ENCODE measurements around the gene STARD10. TPM values are rescaled to one million over a fixed set of nuclear protein-coding genes. Genes with fewer than 3 reads are reported as not detected.
A peak's percentile ranks its signal among the peaks of the same experiment; 100 is the strongest.

Gene STARD10
- polyA plus RNA-seq, 1 donor from 2014 or later: 33.4 TPM

GRCh38 chr11:72774499-72774898 lies 19.3 kb downstream of the STARD10 start:
- Mint-ChIP-seq H3K27ac (peak overlapping the region in 1 of 3 donors; percentile 87), H3K4me1 (peaks cover 4 to 14% (median 9%) of the 10 kb centered on the region in 3 donors), H3K4me3 (no peak overlapping the region), H3K36me3 (peaks cover 4% of the 10 kb centered on the region), H3K9me3 (no peaks in the 10 kb centered on the region), H3K27me3 (no peaks in the 10 kb centered on the region)

DNA sequence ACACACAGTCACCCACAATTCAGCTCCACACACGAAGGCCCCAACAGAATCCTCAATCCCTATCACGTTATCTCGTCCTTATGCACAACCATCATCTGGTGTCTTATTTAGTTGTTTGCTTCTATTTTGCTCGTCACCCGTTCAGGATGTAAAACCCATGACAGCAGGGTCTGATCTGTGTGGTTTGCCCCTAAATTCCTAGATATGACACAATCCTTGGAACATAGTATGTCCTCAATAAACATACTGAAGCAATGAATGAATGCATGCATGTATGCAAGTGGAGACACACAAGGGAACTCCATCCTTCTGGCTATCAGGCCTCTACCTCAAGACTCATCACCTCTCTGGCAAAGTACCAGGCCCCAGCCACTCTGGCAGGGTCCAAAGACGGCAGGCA lies 20.2 kb downstream of the STARD10 start:
- Mint-ChIP-seq H3K4me3 (no peak overlapping the region), H3K27ac (peak overlapping the region in 2 of 3 donors; percentile 40 to 78), H3K9me3 (no peaks in the 10 kb centered on the region), H3K27me3 (no peaks in the 10 kb centered on the region), H3K4me1 (peaks cover 4 to 10% (median 6%) of the 10 kb centered on the region in 3 donors), H3K36me3 (peaks cover 4% of the 10 kb centered on the region)

DNA sequence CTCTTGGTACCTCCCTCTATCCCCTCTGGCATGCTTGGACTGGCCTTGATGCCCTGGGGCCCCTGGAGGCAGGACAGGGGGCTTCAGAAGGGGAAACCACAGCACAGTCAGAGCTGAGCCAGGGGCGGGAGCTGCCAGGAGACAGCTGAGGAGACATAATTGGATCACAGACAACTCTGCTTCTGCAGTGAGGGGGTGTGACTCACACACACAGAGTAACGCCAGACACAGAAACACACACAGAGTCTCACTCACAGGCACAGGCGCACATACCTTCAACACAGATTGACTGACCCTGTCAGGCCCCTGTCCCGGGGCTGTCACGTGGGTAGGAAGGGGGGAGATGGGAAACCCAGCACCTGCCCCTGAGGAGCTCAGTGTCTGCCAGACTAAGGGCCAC lies 20.6 kb downstream of the STARD10 start:
- Mint-ChIP-seq H3K27ac (peak overlapping the region in 1 of 3 donors; percentile 40), H3K9me3 (no peaks in the 10 kb centered on the region), H3K27me3 (no peaks in the 10 kb centered on the region), H3K4me1 (peaks cover 4 to 10% (median 6%) of the 10 kb centered on the region in 3 donors), H3K4me3 (no peak overlapping the region), H3K36me3 (peaks cover 4% of the 10 kb centered on the region)

DNA sequence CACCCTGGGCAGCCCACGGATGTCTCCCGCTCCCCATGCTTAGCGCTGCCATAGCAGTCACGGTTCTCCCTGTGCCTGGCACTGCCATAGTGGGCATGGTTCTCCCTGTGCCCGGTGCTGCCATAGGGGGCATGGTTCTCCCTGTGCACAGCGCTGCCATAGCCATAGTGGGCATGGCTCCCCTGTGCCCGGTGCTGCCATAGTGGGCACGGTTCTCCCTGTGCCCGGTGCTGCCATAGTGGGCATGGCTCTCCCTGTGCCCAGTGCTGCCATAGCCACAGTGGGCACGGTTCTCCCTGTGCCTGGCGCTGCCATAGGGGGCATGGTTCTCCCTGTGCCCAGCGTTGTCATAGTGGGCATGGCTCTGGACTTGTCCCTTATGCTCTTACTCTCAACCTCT lies 21.8 kb downstream of the STARD10 start:
- Mint-ChIP-seq H3K27me3 (no peaks in the 10 kb centered on the region), H3K4me1 (peaks cover 5 to 6% (median 6%) of the 10 kb centered on the region in 3 donors), H3K9me3 (no peaks in the 10 kb centered on the region), H3K36me3 (peaks cover 4% of the 10 kb centered on the region), H3K4me3 (no peak overlapping the region), H3K27ac (no peak overlapping the region)

- Mint-ChIP-seq H3K4me1 (peaks cover 4 to 10% (median 7%) of the 10 kb centered on the region in 3 donors), H3K36me3 (peaks cover 4% of the 10 kb centered on the region), H3K4me3 (no peak overlapping the region), H3K27ac (no peak overlapping the region), H3K27me3 (no peaks in the 10 kb centered on the region), H3K9me3 (no peaks in the 10 kb centered on the region)
These were observed 22.3 kb downstream of the STARD10 start for GRCh38 chr11:72771507-72771906.

DNA sequence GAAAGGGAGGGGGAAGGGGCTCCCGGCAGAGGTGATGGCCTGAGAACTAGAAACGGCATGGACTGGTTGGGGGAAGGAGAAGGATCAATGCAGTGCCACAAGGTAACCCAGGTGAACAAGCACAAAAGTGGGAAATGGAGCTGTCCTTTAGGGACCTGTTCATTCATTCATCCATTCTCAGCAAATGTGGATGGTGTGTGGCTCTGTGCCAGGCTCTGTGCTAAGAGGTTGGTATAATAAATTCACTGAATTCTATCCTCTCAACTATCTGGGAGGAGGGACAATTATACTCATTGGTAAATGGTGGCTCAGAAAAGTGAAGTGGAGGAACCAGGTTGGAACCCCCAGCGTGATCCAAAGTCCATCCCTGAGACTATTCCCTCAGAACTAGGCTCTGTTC lies 23.0 kb downstream of the STARD10 start:
- Mint-ChIP-seq H3K36me3 (peaks cover 4% of the 10 kb centered on the region), H3K4me1 (peaks cover 1 to 10% (median 7%) of the 10 kb centered on the region in 3 donors), H3K27ac (no peak overlapping the region), H3K4me3 (no peak overlapping the region), H3K9me3 (no peaks in the 10 kb centered on the region), H3K27me3 (no peaks in the 10 kb centered on the region)

DNA sequence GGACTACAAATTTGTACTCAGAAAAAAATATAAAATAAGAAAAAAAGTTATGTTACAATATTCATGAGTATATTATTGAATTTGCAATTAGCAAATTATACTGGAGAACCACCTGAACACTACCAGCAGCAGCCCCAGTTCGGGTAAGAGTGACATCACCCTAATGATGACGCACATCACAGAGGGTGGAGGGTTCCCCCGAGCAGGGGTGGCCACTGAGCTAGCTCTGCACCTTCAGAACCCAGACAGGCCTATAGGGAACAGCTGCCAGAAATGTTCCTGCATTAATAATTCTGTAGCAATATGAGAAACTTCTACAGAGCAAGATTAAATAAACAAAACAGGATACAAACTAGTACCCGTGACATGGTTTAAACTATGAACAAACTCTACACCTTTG lies 24.2 kb downstream of the STARD10 start:
- Mint-ChIP-seq H3K9me3 (no peaks in the 10 kb centered on the region), H3K4me3 (no peak overlapping the region), H3K36me3 (peaks cover 2% of the 10 kb centered on the region), H3K4me1 (peaks cover 1 to 10% (median 7%) of the 10 kb centered on the region in 3 donors), H3K27me3 (no peaks in the 10 kb centered on the region), H3K27ac (no peak overlapping the region)

- Mint-ChIP-seq H3K27me3 (no peaks in the 10 kb centered on the region), H3K9me3 (no peaks in the 10 kb centered on the region), H3K27ac (no peak overlapping the region), H3K4me1 (peaks cover 5 to 9% (median 7%) of the 10 kb centered on the region in 3 donors), H3K4me3 (no peak overlapping the region), H3K36me3 (peaks cover 2% of the 10 kb centered on the region)
These were observed 25.3 kb downstream of the STARD10 start for GRCh38 chr11:72768581-72768980.

GRCh38 chr11:72767203-72768062 lies 26.4 kb downstream of the STARD10 start:
- Mint-ChIP-seq H3K4me1 (peaks cover 16 to 21% (median 18%) of the 10 kb centered on the region in 3 donors), H3K27me3 (peaks cover 2% of the 10 kb centered on the region), H3K36me3 (peaks cover 2% of the 10 kb centered on the region), H3K27ac (peak overlapping the region in 2 of 3 donors; percentile 59 to 86), H3K4me3 (no peak overlapping the region), H3K9me3 (no peaks in the 10 kb centered on the region)

DNA sequence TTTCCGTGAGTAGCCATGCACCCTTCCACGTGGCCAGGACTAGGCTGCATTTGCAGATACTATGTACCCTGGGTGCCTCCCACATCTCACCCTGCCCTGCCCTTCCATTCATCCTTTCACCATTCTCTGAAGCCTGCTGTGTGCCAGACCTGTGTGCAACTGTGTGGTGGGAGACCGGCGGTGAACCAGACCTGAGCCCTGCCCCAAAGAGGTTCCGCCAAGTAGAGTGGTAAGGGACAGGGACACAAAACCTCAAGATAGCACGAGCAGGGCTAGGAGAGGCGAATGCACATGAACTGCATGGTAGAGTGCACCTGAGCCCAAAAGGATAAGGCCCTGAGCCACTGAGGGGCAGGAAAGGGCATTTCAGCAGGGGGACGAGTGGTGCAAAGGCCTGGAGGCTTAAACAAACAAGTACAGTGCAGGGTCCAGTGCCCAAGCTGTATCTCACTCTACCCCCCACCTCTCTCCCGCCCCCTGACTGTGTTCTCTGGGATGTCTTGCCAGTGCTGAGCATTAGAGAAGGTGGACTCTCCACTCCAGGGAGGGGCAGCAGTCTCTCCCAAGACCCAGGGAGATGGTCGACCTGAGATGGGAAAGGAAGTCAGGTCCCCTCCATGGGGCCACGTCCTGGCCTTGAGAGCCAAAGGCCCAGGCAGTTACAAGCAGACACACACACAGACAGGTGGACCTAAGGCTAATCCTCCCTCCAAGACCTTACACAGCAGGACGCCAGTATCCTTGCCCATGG lies 27.5 kb downstream of the STARD10 start:
- Mint-ChIP-seq H3K36me3 (peaks cover 2% of the 10 kb centered on the region), H3K27me3 (peaks cover 2% of the 10 kb centered on the region), H3K4me1 (peaks cover 16 to 24% (median 18%) of the 10 kb centered on the region in 3 donors), H3K27ac (peak overlapping the region in 1 of 3 donors; percentile 59), H3K9me3 (no peaks in the 10 kb centered on the region), H3K4me3 (no peak overlapping the region)

DNA sequence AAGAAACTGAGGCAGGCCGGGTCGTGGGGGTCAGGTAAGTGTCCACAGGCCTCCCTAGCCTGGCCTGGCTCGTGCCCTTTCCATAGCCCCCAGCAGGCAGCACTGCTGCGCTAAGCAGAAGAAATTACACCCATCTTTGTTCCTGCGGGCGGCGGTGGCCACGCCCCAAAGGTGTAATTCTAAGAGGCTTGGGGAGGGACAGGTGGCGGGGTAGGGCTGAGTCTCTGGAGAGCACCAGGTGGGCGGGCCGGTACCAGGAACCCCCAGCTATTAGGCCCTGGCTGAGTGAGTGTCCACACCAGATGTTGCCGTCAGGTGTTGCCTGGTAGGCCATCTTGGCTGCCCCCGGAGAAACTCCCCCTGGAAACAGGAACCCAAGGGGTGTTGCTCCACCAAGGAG lies 29.3 kb downstream of the STARD10 start:
- H3K36me3 Mint-ChIP-seq: peaks cover 2% of the 10 kb centered on the region
- no peak overlapping the region for H3K27ac Mint-ChIP-seq
- no peak overlapping the region for H3K4me3 Mint-ChIP-seq
- peaks cover 16 to 26% (median 18%) of the 10 kb centered on the region in 3 donors for H3K4me1 Mint-ChIP-seq
- no peaks in the 10 kb centered on the region for H3K9me3 Mint-ChIP-seq
- H3K27me3 Mint-ChIP-seq: peaks cover 2% of the 10 kb centered on the region

DNA sequence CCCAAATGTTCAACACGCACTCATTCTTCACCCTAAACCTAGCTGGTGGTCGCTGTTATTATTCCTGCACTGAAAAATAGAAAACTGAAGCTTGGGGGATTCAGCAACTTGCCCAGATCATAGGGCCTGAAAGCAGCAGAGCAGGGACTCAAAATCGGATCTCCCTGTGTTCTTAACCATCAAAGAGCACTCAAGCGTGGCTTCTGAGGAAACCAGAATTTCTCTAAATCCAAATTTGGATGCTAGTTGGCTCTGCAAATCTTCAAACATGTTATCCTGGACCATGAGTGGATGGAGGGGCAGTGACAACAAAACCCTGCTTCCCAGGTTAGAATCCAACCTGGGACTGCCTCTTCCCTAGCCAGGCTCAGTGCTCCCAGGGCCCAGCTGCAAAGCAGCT lies 30.0 kb downstream of the STARD10 start:
- peaks cover 2% of the 10 kb centered on the region for H3K27me3 Mint-ChIP-seq
- no peaks in the 10 kb centered on the region for H3K9me3 Mint-ChIP-seq
- peaks cover 16 to 28% (median 18%) of the 10 kb centered on the region in 3 donors for H3K4me1 Mint-ChIP-seq
- peaks cover 2% of the 10 kb centered on the region for H3K36me3 Mint-ChIP-seq
- H3K4me3 Mint-ChIP-seq: peak overlapping the region in 1 of 4 donors; percentile 4
- H3K27ac Mint-ChIP-seq: no peak overlapping the region

DNA sequence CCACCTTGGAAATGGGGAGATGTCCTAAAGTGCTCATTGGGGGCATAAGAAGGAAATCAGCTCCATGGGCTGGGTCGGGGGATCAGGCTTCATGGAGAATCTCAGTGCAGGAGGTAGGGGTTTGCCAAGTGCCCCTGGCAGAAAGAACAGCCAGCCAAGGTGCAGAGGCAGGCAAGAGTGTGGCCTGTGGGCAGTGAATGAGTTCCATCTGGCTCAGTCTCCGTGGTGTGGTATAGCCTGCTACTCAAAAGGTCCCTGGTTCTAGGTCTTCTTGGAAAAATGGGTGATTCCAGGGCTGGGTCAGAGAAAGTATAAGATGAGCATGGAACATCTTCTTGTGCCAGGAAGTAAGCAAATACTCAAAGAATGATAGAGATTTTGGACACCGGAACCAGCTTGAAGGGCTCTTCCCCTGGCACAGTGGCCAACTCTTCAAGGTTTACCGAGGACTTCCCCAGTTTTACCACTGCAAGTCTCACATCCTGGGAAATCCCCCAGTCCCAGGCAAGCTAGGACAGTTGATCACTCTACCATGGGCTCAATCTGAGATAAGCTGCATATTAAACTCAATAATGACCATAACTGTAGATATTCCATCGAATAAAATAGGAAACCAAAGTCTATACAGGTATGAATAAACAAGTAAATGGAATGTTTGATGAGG lies 31.1 kb downstream of the STARD10 start:
- H3K4me3 Mint-ChIP-seq: peak overlapping the region in 3 of 4 donors; percentile 16 to 27 (median 17)
- peak overlapping the region in 2 of 3 donors; percentile 42 to 73 for H3K27ac Mint-ChIP-seq
- H3K27me3 Mint-ChIP-seq: peaks cover 2% of the 10 kb centered on the region

GRCh38 chr11:72760539-72761405 lies 33.1 kb downstream of the STARD10 start:
- H3K9me3 Mint-ChIP-seq: no peaks in the 10 kb centered on the region
- peaks cover 2% of the 10 kb centered on the region for H3K27me3 Mint-ChIP-seq
- H3K4me3 Mint-ChIP-seq: no peak overlapping the region
- peak overlapping the region in 1 of 3 donors; percentile 93 for H3K27ac Mint-ChIP-seq
- peaks cover 14 to 27% (median 16%) of the 10 kb centered on the region in 3 donors for H3K4me1 Mint-ChIP-seq
- H3K36me3 Mint-ChIP-seq: peaks cover 3% of the 10 kb centered on the region

More for the DNA sequence above, 31.1 kb downstream of the STARD10 start:
- Mint-ChIP-seq H3K4me1 (peaks cover 16 to 30% (median 18%) of the 10 kb centered on the region in 3 donors), H3K36me3 (peaks cover 2% of the 10 kb centered on the region), H3K9me3 (no peaks in the 10 kb centered on the region)

Measured in IgD-negative memory B cell (primary cell).